Middle frontal gyrus (tissue), 1 donor: ENCODE measurements around the gene C10orf67.
A peak's percentile ranks its signal among the peaks of the same experiment; 100 is the strongest.
"Not testable (repeated sequence)": the region's sequence is repeated elsewhere in the genome, so short reads cannot be mapped to it uniquely, and the experiment has no call there.

Experiments
- DNase-seq: peaks from one replicate; pipeline ENCODE4 v3.0.0-alpha.2; 2015; ENCODE audit warnings: low spot score; ENCODE audit errors: extremely low spot score

The C10orf67 gene

DNA sequence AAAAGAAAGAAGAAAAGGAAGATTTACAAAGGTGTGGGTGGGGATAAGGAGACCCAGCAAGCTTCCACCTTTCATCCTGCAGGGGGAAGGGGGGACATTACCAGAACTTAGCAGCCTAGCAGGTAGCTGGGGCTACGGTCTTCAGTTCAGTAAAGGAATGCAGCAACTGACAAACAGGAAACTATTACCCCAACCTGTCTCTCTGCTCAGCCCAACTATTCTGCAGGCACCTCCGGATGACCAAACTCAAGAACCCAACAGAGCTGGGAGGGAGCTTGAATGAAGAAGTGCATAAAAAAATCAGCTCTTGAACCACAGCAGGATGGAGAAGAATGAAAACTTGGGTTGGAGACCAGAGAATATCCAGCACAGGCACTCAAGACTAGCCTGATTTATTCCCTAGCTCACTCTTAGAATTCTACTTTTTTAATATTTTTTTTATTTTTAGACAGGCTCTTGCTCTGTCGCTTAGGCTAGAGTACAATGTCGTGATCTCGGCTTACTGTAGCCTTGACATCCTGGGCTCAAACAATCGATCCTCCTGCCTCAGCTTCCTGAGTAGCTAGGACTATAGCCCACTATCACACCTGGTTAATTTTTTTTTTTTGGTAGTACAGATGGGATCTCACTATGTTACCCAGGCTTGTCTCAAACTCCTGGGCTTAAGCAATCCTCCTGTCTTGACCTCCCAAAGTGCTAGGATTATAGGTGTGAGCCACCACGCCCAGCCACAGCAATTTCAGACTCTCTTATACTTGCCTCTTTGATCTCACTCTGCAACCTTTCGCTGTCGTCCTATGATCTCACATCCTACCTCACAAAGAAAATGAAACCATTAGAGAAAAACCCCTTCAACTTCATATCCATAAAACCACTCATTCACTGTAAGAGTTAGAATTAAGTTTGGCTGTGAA is 18.5 kb upstream of the C10orf67 start:
- DNase-seq, result no peak

DNA sequence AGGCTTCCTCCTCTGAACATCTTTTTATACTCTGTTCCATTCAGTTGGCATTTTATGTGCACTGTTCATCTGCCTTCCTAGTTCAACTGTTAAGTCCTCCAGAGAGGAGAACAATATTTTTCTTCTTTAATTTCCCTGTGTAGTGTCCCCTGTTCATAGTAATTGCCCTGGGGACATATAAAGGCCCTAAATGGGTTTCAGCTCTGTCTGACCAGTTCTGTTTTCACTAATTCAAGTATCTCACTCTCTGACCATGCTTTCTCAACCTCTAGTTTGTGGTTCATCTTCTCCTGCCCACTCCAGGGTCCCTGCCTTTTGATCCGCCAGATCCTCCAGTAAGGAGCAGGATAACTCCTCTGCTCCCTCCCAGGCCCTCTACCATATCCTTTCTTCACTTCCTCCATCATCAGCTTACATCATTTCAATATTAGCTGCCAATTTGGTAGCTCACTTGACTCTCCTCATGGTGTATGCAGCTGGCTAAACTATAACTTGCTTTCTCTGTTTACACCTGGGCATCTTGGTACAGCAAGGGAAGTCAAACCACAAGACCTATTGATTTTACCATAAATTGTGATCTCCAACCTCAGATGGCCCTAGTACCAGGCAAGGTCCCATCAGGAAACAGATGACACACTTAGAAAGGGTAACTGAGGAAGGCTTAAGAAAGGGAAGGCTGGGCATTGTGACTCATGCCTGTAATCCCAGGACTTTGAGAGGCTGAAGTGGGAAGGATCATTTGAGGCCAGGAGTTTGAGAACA is 17.7 kb upstream of the C10orf67 start:
- no peak for DNase-seq

DNA sequence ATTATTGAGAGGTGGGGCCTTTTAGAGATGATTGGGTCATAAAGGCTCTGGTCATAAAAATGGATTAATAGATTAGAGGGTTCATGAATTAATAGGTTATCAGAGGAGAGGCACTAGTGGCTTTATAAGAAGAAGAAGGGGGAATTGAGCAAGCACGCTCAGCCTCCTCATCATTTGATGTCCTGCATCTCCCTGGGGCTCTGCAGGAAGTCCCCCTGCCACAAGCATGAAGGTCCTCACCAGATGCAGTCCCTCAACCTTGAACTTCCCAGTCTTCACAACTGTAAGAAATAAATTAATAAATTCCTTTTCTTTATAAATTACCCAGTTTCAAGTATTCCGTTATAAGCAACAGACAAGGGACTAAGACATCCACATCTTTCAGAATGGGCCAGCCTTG is 17.1 kb upstream of the C10orf67 start:
- DNase-seq, result no peak

DNA sequence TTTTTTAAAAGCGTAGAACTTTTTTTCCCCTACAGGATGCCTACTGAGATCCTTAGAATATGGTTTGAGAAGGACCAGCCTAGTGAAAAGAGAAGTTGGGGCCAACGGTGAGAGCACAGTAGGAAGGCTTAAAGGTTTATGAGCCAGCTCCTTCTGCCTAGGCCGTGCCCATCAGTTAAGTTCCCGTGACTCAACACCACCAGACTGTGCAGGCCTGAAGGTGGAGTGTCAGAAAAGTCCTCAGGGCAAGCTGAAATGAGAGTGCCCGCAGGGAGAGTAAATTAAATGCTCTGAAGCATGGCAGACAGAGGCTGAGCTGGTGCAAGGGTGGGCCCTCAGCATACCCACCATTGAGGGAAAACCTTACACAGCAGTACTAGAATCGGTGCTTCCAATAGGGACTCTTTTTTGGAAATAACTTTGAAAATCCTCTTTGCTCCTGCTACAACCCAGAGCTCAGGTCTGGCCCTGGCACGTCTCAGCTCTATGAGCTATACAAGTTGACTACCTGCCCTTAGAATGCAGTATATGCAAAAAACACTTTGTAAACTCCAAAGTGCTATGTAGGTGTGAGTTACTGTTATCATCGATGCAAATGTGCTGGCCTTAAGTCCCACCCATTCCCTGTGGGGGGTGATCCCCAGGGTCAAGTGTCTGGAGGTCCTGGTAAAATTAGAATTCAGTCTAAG is 15.2 kb upstream of the C10orf67 start:
- no peak for DNase-seq

DNA sequence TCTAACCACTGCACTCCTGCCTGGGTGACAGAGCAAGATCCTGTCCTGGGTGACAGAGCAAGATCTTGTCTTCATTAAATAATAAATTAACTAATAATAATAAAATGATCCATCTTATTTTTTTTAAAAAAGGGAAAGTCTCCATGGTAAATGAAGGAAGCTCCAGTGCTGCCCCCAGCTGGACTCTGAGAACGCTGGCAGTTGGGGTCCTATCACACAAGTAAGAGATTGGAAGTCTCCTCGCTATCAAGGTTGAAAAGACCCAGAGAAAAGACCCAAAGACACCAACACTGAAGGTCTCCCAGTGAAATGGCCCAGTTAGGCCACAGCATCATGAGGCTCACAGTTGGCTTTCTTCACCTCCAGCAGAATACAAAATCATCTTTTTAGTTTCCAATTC is 13.8 kb upstream of the C10orf67 start:
- no peak for DNase-seq

DNA sequence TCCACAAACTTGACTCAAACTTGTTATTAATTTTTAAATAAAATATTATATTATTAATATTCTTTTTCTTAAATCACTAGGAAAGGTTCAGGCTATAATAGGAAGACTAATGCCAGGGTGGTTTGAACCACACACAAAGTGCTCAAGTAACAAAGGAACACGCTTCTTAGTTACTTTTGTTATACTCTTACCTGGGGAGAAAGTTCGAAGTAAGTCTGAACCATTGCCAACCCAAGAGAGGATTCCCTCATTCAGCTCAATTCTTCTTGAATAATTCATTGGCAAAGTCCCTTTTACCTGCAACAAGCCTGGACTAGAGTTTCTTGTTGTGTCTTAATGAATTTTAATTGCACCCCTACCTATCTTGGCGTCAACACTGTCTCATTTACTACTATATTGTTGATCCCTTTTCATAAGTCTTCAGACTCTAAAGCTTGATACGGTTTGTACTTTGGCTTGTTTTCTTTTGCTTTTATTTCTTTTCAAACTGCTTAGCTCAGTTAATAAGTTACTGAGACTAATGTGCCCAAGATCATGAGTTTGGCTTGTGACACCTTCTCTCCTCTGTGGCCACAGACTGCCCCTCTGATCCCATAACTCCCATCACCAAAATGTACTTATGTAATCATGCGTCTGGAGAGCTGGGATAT is 10.2 kb upstream of the C10orf67 start:
- no peak for DNase-seq

DNA sequence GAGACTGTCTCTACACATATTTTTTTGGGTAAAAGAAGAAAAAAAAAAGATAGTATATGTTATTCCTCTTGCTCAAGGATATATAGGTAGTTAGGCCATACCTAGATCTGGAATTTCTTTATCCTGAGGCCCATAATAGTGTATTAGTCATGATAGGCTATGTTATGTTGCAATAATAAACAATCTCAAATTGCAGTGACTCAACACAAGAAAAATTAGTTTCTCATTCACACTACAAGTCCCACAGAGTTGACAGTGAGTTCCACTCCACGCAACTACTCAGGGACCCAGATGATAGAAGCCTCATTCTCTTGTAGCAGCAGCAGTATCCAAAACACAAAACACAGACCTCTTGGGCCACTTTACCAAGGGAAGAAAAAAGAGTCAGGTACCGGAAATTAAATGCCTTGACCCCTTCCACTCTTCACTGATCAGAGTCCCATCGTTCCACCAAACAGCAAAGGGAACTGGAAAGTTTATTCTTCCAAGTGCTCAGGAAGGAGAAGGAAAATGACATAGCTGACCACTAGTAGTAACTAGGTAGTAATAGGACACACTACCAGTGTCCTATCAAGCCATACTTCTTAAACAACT is 7.4 kb upstream of the C10orf67 start:
- DNase-seq, result no peak

DNA sequence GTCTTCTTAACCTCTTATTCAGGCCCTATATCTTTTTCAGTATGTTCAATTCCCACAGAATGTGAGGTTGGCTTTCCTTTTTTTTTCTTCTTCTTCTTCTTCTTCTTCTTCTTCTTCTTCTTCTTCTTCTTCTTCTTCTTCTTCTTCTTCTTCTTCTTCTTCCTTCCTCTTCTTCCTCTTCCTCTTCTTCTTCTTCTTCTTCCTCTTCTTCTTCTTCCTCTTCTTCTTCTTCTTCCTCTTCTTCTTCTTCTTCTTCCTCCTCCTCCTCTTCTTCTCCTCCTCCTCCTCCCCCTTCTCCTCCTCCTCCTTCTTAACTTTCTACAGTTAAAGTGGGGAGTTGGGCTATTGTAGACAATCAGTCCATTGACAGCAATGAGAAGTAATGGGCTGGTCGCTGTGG is 6.1 kb upstream of the C10orf67 start:
- not testable (repeated sequence) for DNase-seq

DNA sequence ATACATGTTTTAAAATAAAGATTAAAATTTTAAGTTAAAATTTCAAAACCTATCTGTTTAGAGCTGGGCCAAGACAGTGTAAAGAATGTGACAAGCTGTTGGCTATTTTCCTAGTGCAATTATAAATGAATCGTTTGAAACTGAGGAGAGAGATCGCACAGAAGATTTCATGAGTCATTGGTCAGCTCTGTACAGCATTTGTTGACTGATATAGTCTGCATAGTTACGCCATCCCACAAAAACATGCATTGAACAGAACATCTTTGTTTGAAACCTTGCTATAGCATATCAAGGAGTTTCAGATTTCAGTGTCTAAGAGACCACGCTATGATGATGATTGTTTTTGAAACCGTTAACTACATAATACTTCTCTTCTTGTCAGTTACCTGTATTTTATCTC is 1.3 kb upstream of the C10orf67 start:
- DNase-seq, result peak; percentile 36

DNA sequence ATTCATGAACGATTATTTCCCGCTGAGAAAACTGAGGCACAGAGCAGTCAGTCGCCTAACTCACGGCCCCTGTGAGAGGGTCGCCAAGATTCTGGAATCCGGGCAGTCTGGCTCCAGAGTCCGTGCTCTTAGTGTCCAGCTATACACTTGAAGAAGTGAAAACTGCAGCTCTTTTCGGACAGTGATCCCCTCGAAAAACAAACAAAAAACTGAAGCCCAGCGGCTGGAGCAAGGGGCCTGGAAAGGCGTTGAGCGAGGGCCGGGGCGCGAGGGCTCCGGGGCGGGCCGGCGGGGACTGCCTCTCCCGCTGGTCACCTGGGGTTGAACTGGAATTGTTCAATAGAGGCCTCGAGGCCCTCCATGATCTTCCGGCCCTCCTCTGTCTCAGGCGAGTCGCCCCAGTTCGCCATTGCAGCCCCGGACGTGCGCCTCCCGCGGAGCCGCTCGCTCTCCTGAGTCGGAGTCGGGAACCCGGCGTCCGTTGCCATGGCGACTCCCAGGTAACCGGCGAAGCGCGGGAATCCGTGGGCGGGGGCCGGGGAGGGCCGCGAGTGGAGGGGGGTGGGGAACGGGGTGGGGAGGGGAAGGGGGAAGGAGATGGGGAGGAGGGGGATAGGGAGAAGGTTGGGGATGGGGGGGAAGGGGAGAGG is 881 bp downstream of the C10orf67 start:
- DNase-seq, result peak; percentile 31

DNA sequence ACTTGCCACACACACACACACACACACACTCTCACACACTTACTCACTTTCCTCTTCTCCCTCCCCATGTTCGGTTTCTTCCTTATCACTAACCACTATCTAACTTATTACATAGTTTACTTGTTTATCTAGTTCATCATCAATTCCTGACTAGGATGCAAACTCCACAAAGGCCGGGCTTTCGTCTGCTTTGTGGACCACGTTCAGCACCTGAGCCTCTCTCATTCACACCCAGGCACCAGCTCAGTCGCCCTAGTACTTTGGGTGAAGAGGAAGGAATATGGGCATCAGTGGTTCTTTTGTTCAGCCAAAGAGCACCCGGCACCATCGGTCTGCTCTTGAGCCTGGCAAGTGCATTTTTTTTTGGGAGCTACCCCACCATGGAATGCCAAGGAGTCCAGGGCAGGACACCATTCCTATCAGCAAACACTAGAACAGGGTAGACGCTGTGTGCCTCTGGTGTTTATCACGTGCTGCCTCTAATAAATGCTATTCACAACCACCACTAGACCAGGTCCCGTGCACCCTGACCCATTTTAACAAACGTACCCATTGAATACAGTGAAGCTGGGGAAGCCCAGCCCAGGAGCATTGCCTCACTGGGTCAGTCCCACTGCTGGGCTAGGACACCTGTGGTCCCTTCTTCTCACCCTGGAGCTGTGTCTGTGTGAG is 2.2 kb downstream of the C10orf67 start:
- DNase-seq, result no peak

DNA sequence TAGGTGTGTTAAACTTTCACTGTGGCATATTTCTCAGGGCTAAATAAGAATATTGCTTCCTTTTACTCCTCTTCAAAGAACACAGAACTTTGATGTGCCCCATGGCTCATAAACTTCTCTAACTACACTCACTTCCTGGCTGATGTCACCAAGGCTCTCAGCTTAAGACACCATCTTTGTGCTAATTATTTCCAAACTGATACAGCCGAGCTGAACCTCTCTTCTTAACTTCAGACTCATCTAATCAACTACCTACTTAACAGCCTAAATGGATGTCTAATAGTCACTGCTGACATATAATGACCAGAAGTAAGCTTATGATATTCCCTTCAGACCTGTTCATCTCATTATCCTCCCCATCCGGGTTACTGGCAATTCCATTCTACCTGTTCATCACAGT is 3.6 kb downstream of the C10orf67 start:
- DNase-seq, result no peak

DNA sequence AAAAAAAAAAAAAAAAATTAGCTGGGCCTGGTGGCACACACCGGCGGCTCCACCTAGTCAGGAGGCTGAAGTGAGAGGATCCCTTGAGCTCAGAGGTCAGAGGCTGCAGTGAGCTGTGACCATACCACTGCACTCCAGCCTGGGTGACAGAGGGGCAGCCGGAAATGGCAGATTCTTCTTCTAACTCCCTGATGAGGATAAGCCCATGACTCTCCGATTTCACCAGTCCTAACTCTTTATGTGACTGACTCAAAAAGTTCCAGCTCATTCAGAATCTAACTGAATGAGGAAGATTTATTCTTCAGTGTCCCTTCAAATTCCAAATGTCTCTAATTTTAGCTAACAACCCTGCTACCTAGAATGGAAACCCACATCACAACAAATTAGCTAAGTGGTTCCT is 4.2 kb downstream of the C10orf67 start:
- DNase-seq, result no peak

DNA sequence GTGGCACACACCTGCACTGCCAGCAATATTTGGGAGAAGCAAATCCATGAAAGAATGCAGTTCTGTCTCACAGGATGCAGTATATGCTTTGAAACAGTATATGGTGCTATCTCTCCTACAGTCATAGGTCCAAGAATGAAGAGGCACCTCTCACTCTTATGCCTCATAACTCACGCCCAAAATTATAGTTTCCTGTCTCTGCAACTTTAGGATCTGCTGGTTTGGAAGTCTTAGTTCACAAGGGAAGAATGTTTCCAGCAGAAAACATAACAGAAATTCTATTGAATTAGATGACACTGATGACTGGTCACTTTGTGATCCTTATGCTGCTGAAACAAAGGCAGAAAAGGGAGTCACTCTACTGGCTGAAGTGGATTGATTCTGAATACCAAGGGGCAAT is 5.7 kb downstream of the C10orf67 start:
- no peak for DNase-seq

DNA sequence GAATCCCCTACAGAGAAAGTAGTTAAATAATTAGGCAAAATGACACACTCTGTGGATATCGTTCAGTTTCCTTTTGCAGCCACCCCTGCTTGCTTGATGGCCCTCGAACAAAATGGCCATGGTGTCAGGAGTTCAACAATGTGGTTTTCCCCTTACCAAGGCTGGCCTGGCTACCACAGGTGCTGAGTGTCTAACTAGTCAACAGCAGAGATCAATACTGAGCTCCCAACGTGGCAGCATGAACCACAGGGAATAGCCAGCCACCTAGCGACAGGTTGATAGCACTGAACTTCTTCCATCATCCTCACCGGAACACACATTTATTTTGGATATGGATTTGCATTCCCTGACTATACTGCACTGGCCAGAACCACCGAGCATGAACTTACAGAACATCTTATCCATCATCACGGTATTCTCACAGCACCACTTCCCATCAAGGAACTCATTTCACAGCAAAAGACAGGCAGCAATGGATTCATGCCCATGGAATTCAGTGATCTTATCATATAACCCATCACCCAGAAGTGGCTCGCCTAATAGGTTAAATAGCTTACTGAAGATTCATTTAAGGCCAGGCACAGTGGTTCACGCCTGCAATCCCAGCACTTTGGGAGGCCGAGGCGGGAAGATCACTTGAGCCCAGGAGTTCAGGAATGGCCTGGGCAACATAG is 6.3 kb downstream of the C10orf67 start:
- no peak for DNase-seq

DNA sequence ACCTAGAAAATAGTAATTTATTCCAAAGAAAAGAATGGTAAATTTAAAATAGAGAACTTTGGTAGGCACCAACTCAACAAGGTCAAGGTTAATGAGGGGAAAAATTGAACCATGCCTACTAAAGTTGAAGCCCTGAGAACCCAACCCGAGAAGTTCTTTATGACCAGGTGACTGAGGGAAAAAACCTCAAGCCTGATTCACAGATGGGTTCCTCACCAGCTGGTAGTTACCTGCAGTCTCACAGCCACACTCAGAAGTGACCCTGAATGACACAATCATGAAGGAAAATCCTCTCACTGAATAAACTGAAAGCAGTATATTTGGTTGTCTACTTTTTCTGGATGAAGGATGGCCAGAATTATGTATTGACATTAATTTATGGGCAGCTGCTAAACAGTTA is 7.0 kb downstream of the C10orf67 start:
- DNase-seq, result no peak

DNA sequence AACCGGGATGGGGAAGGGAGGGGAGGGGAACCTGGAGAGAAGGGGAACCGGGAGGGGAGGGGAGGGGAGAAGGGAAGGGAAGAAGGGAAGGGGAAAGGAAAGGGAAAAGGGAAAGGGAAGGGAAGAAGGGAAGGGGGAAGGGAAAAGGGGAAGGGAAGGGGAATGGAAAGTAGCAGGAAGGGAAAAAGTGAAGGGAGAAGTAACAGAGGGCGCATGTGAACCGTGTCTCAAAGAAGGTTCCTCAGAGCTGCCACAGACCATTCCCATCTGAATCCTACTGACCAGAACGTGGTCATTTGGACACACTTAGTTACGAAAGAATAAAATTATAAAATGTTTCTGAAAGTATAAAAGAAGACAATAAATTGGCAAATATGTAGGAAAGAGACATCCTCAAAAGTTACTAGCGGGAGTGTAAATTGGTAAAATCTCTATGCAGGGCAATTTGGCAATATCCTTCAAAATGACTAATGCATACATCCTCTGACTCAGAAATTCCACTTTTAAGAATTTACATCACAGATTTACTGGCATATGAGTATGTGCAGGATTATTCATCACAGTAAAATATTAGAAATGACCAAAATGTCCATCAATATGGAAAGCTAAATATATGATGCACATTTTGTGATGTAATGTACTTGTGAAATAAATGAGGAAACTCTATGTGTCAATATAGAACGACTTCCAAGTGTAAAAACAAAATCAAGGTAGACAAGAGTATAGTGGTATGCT is 12.9 kb downstream of the C10orf67 start:
- DNase-seq, result no peak

DNA sequence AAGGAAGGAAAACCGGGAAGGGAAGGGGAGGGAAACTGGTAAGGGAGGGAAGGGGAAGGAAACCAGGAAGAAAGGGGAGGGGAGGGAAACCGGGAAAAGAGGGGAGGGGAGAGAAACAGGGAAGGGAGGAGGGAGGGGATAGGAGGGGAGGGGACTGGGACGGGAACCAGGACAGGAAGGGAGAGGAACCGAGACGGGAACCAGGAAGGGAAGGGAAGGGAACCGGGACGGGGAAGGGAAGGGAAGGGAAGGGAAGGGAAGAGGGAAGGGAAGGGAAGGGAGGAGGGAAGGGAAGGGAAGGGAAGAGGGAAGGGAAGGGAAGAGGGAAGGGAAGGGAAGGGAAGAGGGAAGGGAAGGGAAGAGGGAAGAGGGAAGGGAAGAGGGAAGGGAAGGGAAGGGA is 13.6 kb downstream of the C10orf67 start:
- no peak for DNase-seq
